K562 (cell line): ENCODE measurements around the gene COX7A1.

Experiments
- BRF1 ChIP-seq: IDR thresholded peaks from 3 replicates; pipeline ENCODE4 v1.6.1; 2011; ENCODE audit warnings: borderline replicate concordance, mild to moderate bottlenecking; ENCODE audit not compliant: insufficient read length; ENCODE audit errors: extremely low read depth
- CTCF ChIP-seq, 3 experiments: IDR thresholded peaks in 2 of 3; conservative IDR thresholded peaks in 1 of 3; 2 replicates each; pipeline ENCODE4 v1.5.1; 2011 to 2012; ENCODE audit warnings: low read length in 3 of 3, mild to moderate bottlenecking in 3 of 3, control low read depth in 2 of 3, improper control_type of control experiment in 1 of 3, inconsistent platforms in 1 of 3, low read depth in 1 of 3, mixed read lengths in 1 of 3, moderate library complexity in 1 of 3; ENCODE audit not compliant: insufficient read depth in 2 of 3
- PYGO2 ChIP-seq: fragments of 450-650 bp; IDR thresholded peaks from 2 replicates; pipeline ENCODE4 v1.6.1; 2016; ENCODE audit warnings: mild to moderate bottlenecking, missing genetic modification characterization, moderate library complexity, missing compliant biosample characterization
- SETDB1 ChIP-seq: IDR thresholded peaks from one replicate; pipeline ENCODE4 v1.6.1; 2012; ENCODE audit warnings: low read length, control low read depth, inconsistent platforms
- SRF ChIP-seq, 2 experiments: fragments of 250-450, 450-650 bp in 1 of 2; sonication (Bioruptor Pico) in 1 of 2; sonication (generic) in 1 of 2; formaldehyde crosslinking; IDR thresholded peaks; 2 replicates each; pipeline versions ENCODE4 v1.5.0 to v1.5.1; 2020 to 2022; ENCODE audit warnings: mild to moderate bottlenecking in 1 of 2, missing genetic modification reagents in 1 of 2

DNA sequence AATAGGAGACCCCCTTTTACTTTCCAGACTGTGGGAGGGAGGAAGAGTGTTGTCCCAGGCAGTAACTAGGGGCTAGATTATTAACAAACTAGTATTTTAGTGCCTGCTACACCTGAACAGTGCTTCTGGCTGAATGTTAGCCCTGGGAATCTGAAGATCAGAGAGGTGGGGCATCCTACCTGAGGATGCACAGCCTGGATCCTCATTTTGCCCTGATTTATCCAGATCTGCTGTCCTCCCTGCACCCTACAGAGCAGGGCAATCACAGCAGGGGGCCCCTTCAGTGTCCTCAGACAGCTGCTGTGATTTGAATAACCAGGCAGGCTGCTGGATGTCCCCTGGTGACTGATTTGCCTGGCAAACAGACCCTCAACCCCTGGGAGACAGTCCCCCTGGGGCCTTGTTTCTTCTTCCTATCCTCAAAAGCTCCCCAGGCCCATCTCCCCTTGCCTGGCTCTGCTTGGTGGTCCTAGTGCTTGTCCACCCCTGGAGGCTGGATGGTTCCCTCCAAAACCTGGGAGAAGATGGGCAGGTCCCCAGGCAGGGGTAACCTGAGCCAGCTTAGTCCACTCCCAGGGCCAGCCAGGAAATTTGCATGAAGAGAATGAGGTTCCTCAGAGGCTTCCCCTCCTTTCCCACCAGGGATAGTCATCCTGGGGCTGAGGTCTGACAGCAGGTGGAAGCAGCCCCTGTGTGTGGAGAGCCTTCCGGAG is 41.6 kb downstream of the COX7A1 start, which contains the start of gene OVOL3:
- no peak for TF ChIP-seq CTCF (IDR thresholded peaks at IDR 0.05 in 2 of 3, conservative IDR thresholded peaks at IDR 0.05 in 1 of 3; ENCODE audit: insufficient read depth in 2 of 3, low read depth in 1 of 3, low read length in 3 of 3)
- no peak for TF ChIP-seq BRF1
- no peak for TF ChIP-seq PYGO2 (tag)
- no peak for TF ChIP-seq SETDB1
- no peak for TF ChIP-seq SRF (CRISPR knock-in tag; IDR thresholded peaks at IDR 0.05)
